GM21390 (cell line): ENCODE results near the gene MCRIP2.

Source experiments
- ATAC-seq: cut with Tn5 transposase; IDR thresholded peaks from one replicate; pipeline ENCODE4 v1.9.1; 2021; ENCODE audit not compliant: unreplicated experiment

MCRIP2 gene

GRCh38 chr16:647173-647902 is 5.7 kb downstream of the MCRIP2 start:
- ATAC-seq: no peak

- no peak for ATAC-seq
Measured at GRCh38 chr16:648071-648780, 6.6 kb downstream of the MCRIP2 start.

- peak; percentile 70 for ATAC-seq
Measured at GRCh38 chr16:648781-649589, 7.4 kb downstream of the MCRIP2 start, which contains the start of gene WDR90. WDR90 (plus strand) TSS chr16:649365; CDS start chr16:649417, 52 bp downstream.

- peak; percentile 14 for ATAC-seq
Measured at GRCh38 chr16:649631-650030, 8.0 kb downstream of the MCRIP2 start.

- ATAC-seq: no peak
Measured at GRCh38 chr16:651844-652243, 10.2 kb downstream of the MCRIP2 start.

GRCh38 chr16:652454-653305 is 11.1 kb downstream of the MCRIP2 start:
- ATAC-seq: no peak

- no peak for ATAC-seq
Measured at GRCh38 chr16:654034-654433, 12.4 kb downstream of the MCRIP2 start.

- ATAC-seq: no peak
Measured at GRCh38 chr16:657487-657886, 15.9 kb downstream of the MCRIP2 start.

GRCh38 chr16:658679-659571 is 17.3 kb downstream of the MCRIP2 start:
- ATAC-seq: no peak

- no peak for ATAC-seq
Measured at GRCh38 chr16:659618-660017, 18.0 kb downstream of the MCRIP2 start.

- ATAC-seq: no peak
Measured at GRCh38 chr16:660132-660458, 18.5 kb downstream of the MCRIP2 start.

- ATAC-seq: peak; percentile 46
Measured at GRCh38 chr16:660459-661183, 19.0 kb downstream of the MCRIP2 start.

GRCh38 chr16:661184-661821 is 19.7 kb downstream of the MCRIP2 start:
- ATAC-seq: no peak

GRCh38 chr16:662095-662494 is 20.5 kb downstream of the MCRIP2 start:
- ATAC-seq: no peak

- no peak for ATAC-seq
Measured at GRCh38 chr16:662597-662996, 21.0 kb downstream of the MCRIP2 start.

GRCh38 chr16:666572-666971 is 24.9 kb downstream of the MCRIP2 start:
- ATAC-seq: no peak

- no peak for ATAC-seq
Measured at GRCh38 chr16:667113-667779, 25.6 kb downstream of the MCRIP2 start.
